ENCODE results near the gene ABLIM1.
A peak's percentile ranks its signal among the peaks of the same experiment; 100 is the strongest.

The ABLIM1 gene

DNA sequence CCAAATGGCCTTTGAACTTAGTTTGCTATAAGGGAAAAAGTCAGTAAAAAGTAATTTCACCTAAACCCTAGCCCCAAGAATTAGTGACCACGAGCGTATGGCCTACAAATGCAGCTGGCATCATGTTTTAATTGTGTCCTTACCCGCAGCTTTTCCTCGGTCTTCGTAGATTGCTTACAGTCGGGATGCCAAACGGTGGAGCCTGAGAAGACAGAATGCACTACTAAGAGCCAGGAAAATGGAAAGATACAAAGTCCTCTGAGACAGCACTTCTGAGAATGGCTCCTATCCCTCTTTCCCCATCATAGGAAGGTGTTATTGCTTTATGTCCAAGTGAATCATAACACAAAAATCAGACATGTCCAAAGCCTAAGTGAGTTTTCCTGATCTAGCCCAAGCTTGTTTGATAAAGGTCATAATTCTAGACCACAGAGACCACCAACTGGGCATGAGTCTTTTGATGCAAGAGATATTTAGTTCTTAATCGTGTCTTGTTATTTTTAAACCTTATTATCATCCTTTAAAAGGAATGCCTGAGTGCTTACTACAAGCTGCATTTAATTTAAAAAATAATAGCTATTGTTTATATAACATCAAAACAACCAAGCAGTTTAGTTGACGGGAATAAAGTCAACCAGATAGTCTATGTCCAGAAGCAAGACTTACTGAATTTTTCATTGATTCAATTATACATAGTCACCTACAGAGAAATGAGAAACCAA, 170.1 kb downstream of the ABLIM1 start:
- no peak overlapping the region for H2BK12ac ChIP-seq (ENCODE audit: low read length in 2 of 2)
- no peak overlapping the region for H4K8ac ChIP-seq (ENCODE audit: low read length)
- H3K4me3 ChIP-seq (ENCODE audit: insufficient read depth in 1 of 2, low read depth in 1 of 2, low read length in 2 of 2), result no peak overlapping the region
- H3K9ac ChIP-seq (ENCODE audit: low read length), result no peak overlapping the region
- H3K4ac ChIP-seq (ENCODE audit: low read depth in 1 of 2, low read length in 2 of 2), result no peak overlapping the region
- H2BK15ac ChIP-seq (ENCODE audit: low read depth, poor library complexity, severe bottlenecking), result no peak overlapping the region
- H2BK5ac ChIP-seq (ENCODE audit: low read depth, low read length, poor library complexity, severe bottlenecking), result no peak overlapping the region
- H3K18ac ChIP-seq (ENCODE audit: low read depth in 1 of 2, low read length in 2 of 2), result no peak overlapping the region
- H3K9me3 ChIP-seq (ENCODE audit: control insufficient read depth, low read length), result peaks cover 6% of the 10 kb centered on the region
- H3K27me3 ChIP-seq (ENCODE audit: control insufficient read depth in 1 of 2, insufficient read depth in 1 of 2, low read length in 2 of 2), result no peaks in the 10 kb centered on the region
- DNase-seq, result no peak
- no peak overlapping the region for H4K91ac ChIP-seq (ENCODE audit: low read length)
- WGBS, result 98% methylated on average over 7 of the region's 9 CpGs
- no peak overlapping the region for H2BK120ac ChIP-seq (ENCODE audit: low read depth, low read length)
- H2AFZ ChIP-seq (ENCODE audit: low read depth, low read length), result no peak overlapping the region
- H3K14ac ChIP-seq (ENCODE audit: low read length in 2 of 2), result no peak overlapping the region
- peaks cover 2% of the 10 kb centered on the region for H3K4me1 ChIP-seq (ENCODE audit: control insufficient read depth, insufficient read depth, low read depth, low read length)
- no peak overlapping the region for H2AK5ac ChIP-seq (ENCODE audit: low read length, severe bottlenecking)
- peaks cover 3% of the 10 kb centered on the region for H3K79me1 ChIP-seq (replicated peaks; ENCODE audit: low read length, poor library complexity, severe bottlenecking)
- peak overlapping the region; percentile 17 for H3K27ac ChIP-seq (ENCODE audit: low read length, poor library complexity, severe bottlenecking)
- no peak overlapping the region for H3K4me2 ChIP-seq (ENCODE audit: low read length, poor library complexity, severe bottlenecking)
- no peak overlapping the region for H3K23ac ChIP-seq (ENCODE audit: low read length in 2 of 2)
- peaks cover 3 to 15% of the 10 kb centered on the region in 2 experiments for H3K36me3 ChIP-seq (ENCODE audit: control insufficient read depth in 1 of 2, insufficient read depth in 2 of 2, low read depth in 1 of 2, low read length in 2 of 2)

DNA sequence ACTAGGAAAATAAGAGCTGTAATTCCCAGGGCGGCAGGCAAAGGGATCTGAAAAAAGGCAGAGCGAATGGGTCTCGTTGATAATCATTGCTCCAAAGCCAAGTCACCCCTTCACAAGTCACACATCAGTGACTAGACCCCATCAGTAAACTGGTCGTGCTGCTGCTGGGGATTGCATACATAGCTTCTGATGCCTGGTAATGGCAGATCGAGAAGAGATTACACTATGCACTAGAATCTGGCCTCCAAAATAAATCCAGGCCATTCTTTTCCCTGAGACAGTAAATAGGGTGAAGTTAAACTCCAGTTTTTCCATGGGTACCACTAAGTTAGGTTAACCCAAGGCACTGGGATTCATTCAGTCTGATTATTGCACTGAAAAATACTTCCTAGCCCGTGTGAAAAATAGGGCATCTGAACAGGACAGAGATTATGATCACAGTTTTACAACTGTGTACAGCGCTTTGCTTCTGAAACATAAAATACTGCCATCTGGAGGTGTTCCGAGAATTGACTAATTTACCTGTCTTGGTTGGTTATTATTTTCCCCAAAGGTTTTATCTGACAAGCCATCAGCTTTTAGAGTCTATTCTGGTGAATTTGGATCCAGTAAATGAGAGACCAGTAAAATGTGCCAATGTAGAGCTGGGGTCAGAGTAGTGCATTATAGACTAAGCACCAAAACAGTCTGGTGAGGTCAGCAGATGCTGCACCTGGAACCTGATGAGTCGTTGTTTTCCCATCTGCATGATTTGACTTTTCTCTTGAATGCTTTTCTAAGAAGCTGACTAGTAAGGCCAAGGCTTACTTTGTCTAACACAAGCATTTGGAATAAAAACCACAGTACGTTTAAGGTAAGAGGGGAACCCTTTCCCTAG, 170.9 kb downstream of the ABLIM1 start:
- no peak overlapping the region for H2BK15ac ChIP-seq (ENCODE audit: low read depth, poor library complexity, severe bottlenecking)
- H3K79me1 ChIP-seq (replicated peaks; ENCODE audit: low read length, poor library complexity, severe bottlenecking), result no peaks in the 10 kb centered on the region
- no peak overlapping the region for H4K91ac ChIP-seq (ENCODE audit: low read length)
- H4K8ac ChIP-seq (ENCODE audit: low read length), result no peak overlapping the region
- no peak overlapping the region for H3K4me2 ChIP-seq (ENCODE audit: low read length, poor library complexity, severe bottlenecking)
- no peak for DNase-seq
- H2BK12ac ChIP-seq (ENCODE audit: low read length in 2 of 2), result no peak overlapping the region
- H2BK120ac ChIP-seq (ENCODE audit: low read depth, low read length), result no peak overlapping the region
- H3K18ac ChIP-seq (ENCODE audit: low read depth in 1 of 2, low read length in 2 of 2), result no peak overlapping the region
- no peak overlapping the region for H3K14ac ChIP-seq (ENCODE audit: low read length in 2 of 2)
- peaks cover 3 to 15% of the 10 kb centered on the region in 2 experiments for H3K36me3 ChIP-seq (ENCODE audit: control insufficient read depth in 1 of 2, insufficient read depth in 2 of 2, low read depth in 1 of 2, low read length in 2 of 2)
- no peak overlapping the region for H3K4me3 ChIP-seq (ENCODE audit: insufficient read depth in 1 of 2, low read depth in 1 of 2, low read length in 2 of 2)
- peaks cover 2% of the 10 kb centered on the region for H3K4me1 ChIP-seq (ENCODE audit: control insufficient read depth, insufficient read depth, low read depth, low read length)
- H3K4ac ChIP-seq (ENCODE audit: low read depth in 1 of 2, low read length in 2 of 2), result no peak overlapping the region
- no peaks in the 10 kb centered on the region for H3K27me3 ChIP-seq (ENCODE audit: control insufficient read depth in 1 of 2, insufficient read depth in 1 of 2, low read length in 2 of 2)
- WGBS, result 93% methylated on average over 9 of the region's 10 CpGs
- peaks cover 6% of the 10 kb centered on the region for H3K9me3 ChIP-seq (ENCODE audit: control insufficient read depth, low read length)
- no peak overlapping the region for H2BK5ac ChIP-seq (ENCODE audit: low read depth, low read length, poor library complexity, severe bottlenecking)
- H2AK5ac ChIP-seq (ENCODE audit: low read length, severe bottlenecking), result no peak overlapping the region
- H2AFZ ChIP-seq (ENCODE audit: low read depth, low read length), result no peak overlapping the region
- no peak overlapping the region for H3K23ac ChIP-seq (ENCODE audit: low read length in 2 of 2)
- H3K9ac ChIP-seq (ENCODE audit: low read length), result no peak overlapping the region
- no peak overlapping the region for H3K27ac ChIP-seq (ENCODE audit: low read length, poor library complexity, severe bottlenecking)

- Histone ChIP-seq H3K4me1 (ENCODE audit: control insufficient read depth, insufficient read depth, low read depth, low read length) (peaks cover 2% of the 10 kb centered on the region), H2AFZ (ENCODE audit: low read depth, low read length) (no peak overlapping the region), H2BK5ac (ENCODE audit: low read depth, low read length, poor library complexity, severe bottlenecking) (no peak overlapping the region), H4K91ac (ENCODE audit: low read length) (no peak overlapping the region), H2BK15ac (ENCODE audit: low read depth, poor library complexity, severe bottlenecking) (no peak overlapping the region), H2BK12ac (ENCODE audit: low read length in 2 of 2) (no peak overlapping the region), H3K14ac (ENCODE audit: low read length in 2 of 2) (no peak overlapping the region), H4K8ac (ENCODE audit: low read length) (no peak overlapping the region), H3K27me3 (ENCODE audit: control insufficient read depth in 1 of 2, insufficient read depth in 1 of 2, low read length in 2 of 2) (peaks cover 0 to 7% of the 10 kb centered on the region in 2 experiments), H3K79me1 (replicated peaks; ENCODE audit: low read length, poor library complexity, severe bottlenecking) (no peaks in the 10 kb centered on the region), H2AK5ac (ENCODE audit: low read length, severe bottlenecking) (no peak overlapping the region), H3K27ac (ENCODE audit: low read length, poor library complexity, severe bottlenecking) (no peak overlapping the region), H3K4me3 (ENCODE audit: insufficient read depth in 1 of 2, low read depth in 1 of 2, low read length in 2 of 2) (no peak overlapping the region), H3K9me3 (ENCODE audit: control insufficient read depth, low read length) (peaks cover 6% of the 10 kb centered on the region), H3K9ac (ENCODE audit: low read length) (no peak overlapping the region), H3K4ac (ENCODE audit: low read depth in 1 of 2, low read length in 2 of 2) (no peak overlapping the region), H3K4me2 (ENCODE audit: low read length, poor library complexity, severe bottlenecking) (no peak overlapping the region), H3K23ac (ENCODE audit: low read length in 2 of 2) (no peak overlapping the region), H2BK120ac (ENCODE audit: low read depth, low read length) (no peak overlapping the region), H3K36me3 (ENCODE audit: control insufficient read depth in 1 of 2, insufficient read depth in 2 of 2, low read depth in 1 of 2, low read length in 2 of 2) (peaks cover 3 to 15% of the 10 kb centered on the region in 2 experiments), H3K18ac (ENCODE audit: low read depth in 1 of 2, low read length in 2 of 2) (no peak overlapping the region)
- no peak for DNase-seq
- WGBS, result 92% methylated on average over 4 of the region's 5 CpGs
Observed at GRCh38 chr10:114485696-114486400, 172.2 kb downstream of the ABLIM1 start.

DNA sequence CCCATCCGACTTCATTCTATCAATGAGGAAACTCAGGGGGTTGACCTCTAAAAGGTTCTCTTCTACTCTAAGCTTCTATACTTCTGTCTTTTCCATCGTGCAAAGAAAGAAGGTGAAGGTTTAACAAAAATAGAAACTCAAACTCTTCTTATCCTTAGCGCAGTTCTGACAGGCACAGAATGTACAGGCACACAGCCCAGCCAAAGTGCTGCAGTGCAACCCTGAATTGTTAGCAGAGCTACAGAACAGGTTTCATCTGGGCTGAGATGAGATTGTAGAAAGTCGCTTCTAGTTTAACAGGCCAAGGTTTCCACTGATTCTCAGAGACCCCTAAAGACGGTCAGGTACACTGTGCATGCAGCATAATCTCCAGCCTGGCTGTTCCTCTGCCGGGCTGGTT, 174.5 kb downstream of the ABLIM1 start:
- no peak for DNase-seq
- H4K91ac ChIP-seq (ENCODE audit: low read length), result no peak overlapping the region
- H3K27me3 ChIP-seq (ENCODE audit: control insufficient read depth in 1 of 2, insufficient read depth in 1 of 2, low read length in 2 of 2), result peaks cover 0 to 7% of the 10 kb centered on the region in 2 experiments
- peak overlapping the region; percentile 5 for H2BK5ac ChIP-seq (ENCODE audit: low read depth, low read length, poor library complexity, severe bottlenecking)
- no peak overlapping the region for H2AFZ ChIP-seq (ENCODE audit: low read depth, low read length)
- H3K9ac ChIP-seq (ENCODE audit: low read length), result no peak overlapping the region
- no peak overlapping the region for H4K8ac ChIP-seq (ENCODE audit: low read length)
- H2BK12ac ChIP-seq (ENCODE audit: low read length in 2 of 2), result no peak overlapping the region
- no peak overlapping the region for H3K14ac ChIP-seq (ENCODE audit: low read length in 2 of 2)
- H3K4me1 ChIP-seq (ENCODE audit: control insufficient read depth, insufficient read depth, low read depth, low read length), result no peaks in the 10 kb centered on the region
- no peaks in the 10 kb centered on the region for H3K79me1 ChIP-seq (replicated peaks; ENCODE audit: low read length, poor library complexity, severe bottlenecking)
- H3K18ac ChIP-seq (ENCODE audit: low read depth in 1 of 2, low read length in 2 of 2), result no peak overlapping the region
- no peak overlapping the region for H2AK5ac ChIP-seq (ENCODE audit: low read length, severe bottlenecking)
- H3K4me2 ChIP-seq (ENCODE audit: low read length, poor library complexity, severe bottlenecking), result no peak overlapping the region
- peaks cover 6% of the 10 kb centered on the region for H3K9me3 ChIP-seq (ENCODE audit: control insufficient read depth, low read length)
- 96% methylated on average over 6 of the region's 6 CpGs for WGBS
- H3K36me3 ChIP-seq (ENCODE audit: control insufficient read depth in 1 of 2, insufficient read depth in 2 of 2, low read depth in 1 of 2, low read length in 2 of 2), result peaks cover 3 to 13% of the 10 kb centered on the region in 2 experiments
- H2BK15ac ChIP-seq (ENCODE audit: low read depth, poor library complexity, severe bottlenecking), result no peak overlapping the region
- no peak overlapping the region for H3K4ac ChIP-seq (ENCODE audit: low read depth in 1 of 2, low read length in 2 of 2)
- H3K4me3 ChIP-seq (ENCODE audit: insufficient read depth in 1 of 2, low read depth in 1 of 2, low read length in 2 of 2), result no peak overlapping the region
- H3K23ac ChIP-seq (ENCODE audit: low read length in 2 of 2), result no peak overlapping the region
- H2BK120ac ChIP-seq (ENCODE audit: low read depth, low read length), result no peak overlapping the region
- no peak overlapping the region for H3K27ac ChIP-seq (ENCODE audit: low read length, poor library complexity, severe bottlenecking)

Measured in mesenchymal stem cell (in vitro differentiated cells and primary cell).